Measurements from ENCODE around the gene CACNA2D2. TPM values are rescaled to one million over a fixed set of nuclear protein-coding genes. Genes with fewer than 3 reads are reported as not detected.

The CACNA2D2 gene
- total RNA-seq, 1 experiment from 2014 or later: 27.7 TPM

- no peak overlapping the region for H3K9ac ChIP-seq (ENCODE audit: extremely low read depth, insufficient read length, low read length)
- H3K56ac ChIP-seq (ENCODE audit: insufficient read length, low read depth, low read length): no peak overlapping the region
- no peaks in the 10 kb centered on the region for H3K79me1 ChIP-seq (ENCODE audit: insufficient read depth, low read depth, low read length, poor library complexity, severe bottlenecking)
- no peak overlapping the region for H4K91ac ChIP-seq (ENCODE audit: insufficient read length, low read depth, low read length)
- no peak overlapping the region for H4K8ac ChIP-seq (replicated peaks; ENCODE audit: insufficient read length, low read depth, low read length)
- no CpG with 5 or more reads among the region's 7 CpGs for WGBS (ENCODE audit: extremely low coverage, insufficient read length, low lambda C conversion rate)
- H3K27ac Mint-ChIP-seq: no peak overlapping the region
- H3K27me3 Mint-ChIP-seq (ENCODE audit: low read depth): no peaks in the 10 kb centered on the region
- H3K27me3 ChIP-seq (ENCODE audit: insufficient read depth, low read length): no peaks in the 10 kb centered on the region
- H3K14ac ChIP-seq (ENCODE audit: insufficient read depth, low read length): no peak overlapping the region
- H3K4me1 ChIP-seq (ENCODE audit: insufficient read depth, low read length): no peaks in the 10 kb centered on the region
- no peaks in the 10 kb centered on the region for H3K79me2 ChIP-seq (ENCODE audit: insufficient read depth, low read length)
- H2BK12ac ChIP-seq (ENCODE audit: insufficient read length, low read depth, low read length): no peak overlapping the region
- H2BK20ac ChIP-seq (ENCODE audit: low read depth, low read length, poor library complexity, severe bottlenecking): no peak overlapping the region
- no peak overlapping the region for H3K4ac ChIP-seq (ENCODE audit: low read depth, low read length)
- no peak overlapping the region for H4K5ac ChIP-seq (ENCODE audit: insufficient read length, low read depth, low read length)
- no peak overlapping the region for H3T11ph ChIP-seq (ENCODE audit: low read length)
- DNase-seq: no peak
- H3K9me3 ChIP-seq (ENCODE audit: control insufficient read depth, low read depth, low read length): no peaks in the 10 kb centered on the region
- H2BK120ac ChIP-seq (ENCODE audit: low read depth, low read length, poor library complexity, severe bottlenecking): no peak overlapping the region
- no peak overlapping the region for H2BK15ac ChIP-seq (ENCODE audit: low read depth, low read length)
- no peaks in the 10 kb centered on the region for H3K23me2 ChIP-seq (ENCODE audit: insufficient read length, low read depth, low read length, poor library complexity, severe bottlenecking)
- no peaks in the 10 kb centered on the region for H3K9me3 Mint-ChIP-seq
- H3K27ac ChIP-seq (ENCODE audit: insufficient read length, low read depth, low read length): no peak overlapping the region
- H3K4me3 Mint-ChIP-seq: no peak overlapping the region
- no peak overlapping the region for H3K23ac ChIP-seq (ENCODE audit: insufficient read length, low read depth, low read length)
- no peaks in the 10 kb centered on the region for H4K20me1 ChIP-seq (ENCODE audit: control insufficient read depth, insufficient read depth, insufficient read length)
- no peaks in the 10 kb centered on the region for H3K36me3 Mint-ChIP-seq (ENCODE audit: insufficient read depth in 1 of 3, low read depth in 3 of 3)
- peaks cover 10 to 16% of the 10 kb centered on the region in 2 experiments for H3K4me1 Mint-ChIP-seq
- H3K4me2 ChIP-seq (ENCODE audit: insufficient read depth, insufficient read length, low read length): no peak overlapping the region
- no peak overlapping the region for H2AK5ac ChIP-seq (ENCODE audit: insufficient read length, low read length)
- H3K18ac ChIP-seq (ENCODE audit: insufficient read length, low read depth, low read length): no peak overlapping the region
- no peak overlapping the region for H2AFZ ChIP-seq (ENCODE audit: low read length)
- no peak for TF ChIP-seq CTCF (conservative IDR thresholded peaks at IDR 0.05)
- H2BK5ac ChIP-seq (ENCODE audit: insufficient read length, low read length): no peak overlapping the region
Measured at GRCh38 chr3:50445919-50446318, 57.5 kb downstream of the CACNA2D2 start.
